GM19099 (cell line): ENCODE data around the gene RHBDL1.

Experiments
- POLR2A ChIP-seq: IDR thresholded peaks from 3 replicates; pipeline ENCODE4 v1.6.1; 2011; ENCODE audit warnings: low read depth; ENCODE audit not compliant: insufficient read length; ENCODE audit errors: extremely low read depth

Gene RHBDL1

GRCh38 chr16:660459-661183 lies 14.8 kb upstream of the RHBDL1 start:
- TF ChIP-seq POLR2A = no peak

- TF ChIP-seq POLR2A = no peak
Measured at GRCh38 chr16:661184-661821, 14.2 kb upstream of the RHBDL1 start.

GRCh38 chr16:662095-662494 lies 13.4 kb upstream of the RHBDL1 start:
- TF ChIP-seq POLR2A = no peak

GRCh38 chr16:662597-662996 lies 12.9 kb upstream of the RHBDL1 start:
- no peak for TF ChIP-seq POLR2A

- no peak for TF ChIP-seq POLR2A
Measured at GRCh38 chr16:666572-666971, 8.9 kb upstream of the RHBDL1 start.

GRCh38 chr16:667113-667779 lies 8.2 kb upstream of the RHBDL1 start:
- no peak for TF ChIP-seq POLR2A

GRCh38 chr16:667780-668518 lies 7.5 kb upstream of the RHBDL1 start, which contains the start of gene RHOT2:
RHOT2 (plus strand) TSS chr16:668132; CDS start chr16:668200, 68 bp downstream.
- peak; percentile 96 for TF ChIP-seq POLR2A

GRCh38 chr16:668519-669171 lies 6.8 kb upstream of the RHBDL1 start:
- TF ChIP-seq POLR2A = no peak

GRCh38 chr16:669666-670065 lies 5.8 kb upstream of the RHBDL1 start:
- no peak for TF ChIP-seq POLR2A

- TF ChIP-seq POLR2A = no peak
Measured at GRCh38 chr16:670485-671352, 4.8 kb upstream of the RHBDL1 start.

- TF ChIP-seq POLR2A = no peak
Measured at GRCh38 chr16:671353-672131, 3.9 kb upstream of the RHBDL1 start.

- no peak for TF ChIP-seq POLR2A
Measured at GRCh38 chr16:672371-672770, 3.1 kb upstream of the RHBDL1 start.

- TF ChIP-seq POLR2A = no peak
Measured at GRCh38 chr16:672851-673250, 2.6 kb upstream of the RHBDL1 start.
